ENCODE data around the gene AMDHD2. TPM values are rescaled to one million over a fixed set of nuclear protein-coding genes. Genes with fewer than 3 reads are reported as not detected.

The AMDHD2 gene
- total RNA-seq, 1 donor from 2014 or later: 61.0 TPM

GRCh38 chr16:2474877-2475412 lies 45.2 kb upstream of the AMDHD2 start, which contains the start of gene TBC1D24:
Gene TBC1D24, plus strand, starts transcription at chr16:2475127. Its CDS starts 21,022 bp downstream, at chr16:2496149.
- Mint-ChIP-seq H3K4me1 (ENCODE audit: low read depth, unreplicated experiment) (peaks cover 14% of the 10 kb centered on the region), H3K9me3 (ENCODE audit: unreplicated experiment) (peaks cover 12% of the 10 kb centered on the region), H3K36me3 (ENCODE audit: unreplicated experiment) (no peaks in the 10 kb centered on the region), H3K27ac (ENCODE audit: unreplicated experiment) (peak within 1 kb of the TSS; percentile 55), H3K4me3 (ENCODE audit: unreplicated experiment) (peak within 1 kb of the TSS; percentile 81), H3K27me3 (ENCODE audit: unreplicated experiment) (peaks cover 12% of the 10 kb centered on the region)
- TF ChIP-seq CTCF (IDR thresholded peaks at IDR 0.05; ENCODE audit: partially characterized antibody, unreplicated experiment): no peak
- peak; percentile 94 for DNase-seq

GRCh38 chr16:2475413-2476344 lies 44.5 kb upstream of the AMDHD2 start:
- Mint-ChIP-seq H3K27ac (ENCODE audit: unreplicated experiment) (peak overlapping the region; percentile 55), H3K9me3 (ENCODE audit: unreplicated experiment) (peaks cover 12% of the 10 kb centered on the region), H3K4me1 (ENCODE audit: low read depth, unreplicated experiment) (peaks cover 10% of the 10 kb centered on the region), H3K4me3 (ENCODE audit: unreplicated experiment) (peak overlapping the region; percentile 81), H3K27me3 (ENCODE audit: unreplicated experiment) (peaks cover 11% of the 10 kb centered on the region), H3K36me3 (ENCODE audit: unreplicated experiment) (no peaks in the 10 kb centered on the region)
- no peak for TF ChIP-seq CTCF (IDR thresholded peaks at IDR 0.05; ENCODE audit: partially characterized antibody, unreplicated experiment)
- peak; percentile 42 for DNase-seq

- TF ChIP-seq CTCF (IDR thresholded peaks at IDR 0.05; ENCODE audit: partially characterized antibody, unreplicated experiment): no peak
- Mint-ChIP-seq H3K36me3 (ENCODE audit: unreplicated experiment) (no peaks in the 10 kb centered on the region), H3K4me3 (ENCODE audit: unreplicated experiment) (peak overlapping the region; percentile 81), H3K9me3 (ENCODE audit: unreplicated experiment) (peaks cover 12% of the 10 kb centered on the region), H3K4me1 (ENCODE audit: low read depth, unreplicated experiment) (peaks cover 9% of the 10 kb centered on the region), H3K27ac (ENCODE audit: unreplicated experiment) (peak overlapping the region; percentile 55), H3K27me3 (ENCODE audit: unreplicated experiment) (peaks cover 11% of the 10 kb centered on the region)
- DNase-seq: no peak
These were observed 43.8 kb upstream of the AMDHD2 start for GRCh38 chr16:2476345-2476720.

- no peak overlapping the region for H3K27ac Mint-ChIP-seq (ENCODE audit: unreplicated experiment)
- TF ChIP-seq CTCF (IDR thresholded peaks at IDR 0.05; ENCODE audit: partially characterized antibody, unreplicated experiment): no peak
- peak overlapping the region; percentile 81 for H3K4me3 Mint-ChIP-seq (ENCODE audit: unreplicated experiment)
- H3K4me1 Mint-ChIP-seq (ENCODE audit: low read depth, unreplicated experiment): peaks cover 12% of the 10 kb centered on the region
- peaks cover 11% of the 10 kb centered on the region for H3K27me3 Mint-ChIP-seq (ENCODE audit: unreplicated experiment)
- H3K9me3 Mint-ChIP-seq (ENCODE audit: unreplicated experiment): peaks cover 12% of the 10 kb centered on the region
- no peaks in the 10 kb centered on the region for H3K36me3 Mint-ChIP-seq (ENCODE audit: unreplicated experiment)
- no peak for DNase-seq
These were observed 43.4 kb upstream of the AMDHD2 start for GRCh38 chr16:2476741-2477140.

GRCh38 chr16:2477327-2477726 lies 42.8 kb upstream of the AMDHD2 start:
- no peak for DNase-seq
- H3K27me3 Mint-ChIP-seq (ENCODE audit: unreplicated experiment): peaks cover 11% of the 10 kb centered on the region
- H3K36me3 Mint-ChIP-seq (ENCODE audit: unreplicated experiment): no peaks in the 10 kb centered on the region
- no peak for TF ChIP-seq CTCF (IDR thresholded peaks at IDR 0.05; ENCODE audit: partially characterized antibody, unreplicated experiment)
- H3K9me3 Mint-ChIP-seq (ENCODE audit: unreplicated experiment): peaks cover 14% of the 10 kb centered on the region
- H3K4me1 Mint-ChIP-seq (ENCODE audit: low read depth, unreplicated experiment): peaks cover 18% of the 10 kb centered on the region
- peak overlapping the region; percentile 81 for H3K4me3 Mint-ChIP-seq (ENCODE audit: unreplicated experiment)
- peak overlapping the region; percentile 5 for H3K27ac Mint-ChIP-seq (ENCODE audit: unreplicated experiment)

All from glutamatergic neuron (in vitro differentiated cells).